K562 (cell line): Measurements from ENCODE around the gene KRTAP10-6. TPM values are rescaled to one million over a fixed set of nuclear protein-coding genes. Genes with fewer than 3 reads are reported as not detected.

Experiments used
- ATAC-seq: fragments of 200-7000 bp; cut with Tn5 transposase; 3 replicates; pipeline ENCODE4 v1.9.1; 2020; ENCODE audit warnings: moderate library complexity
- BruUV-seq: library from RNA; stranded (reverse); fragments of 400-500 nt; replicated peaks from 2 replicates; lab custom pipeline; 2021; lab: Mats Ljungman, UMichigan
- CTCF ChIA-PET: fragments of 300-600 bp; formaldehyde crosslinking; extraction: SDS; loops from one replicate; lab custom pipeline; 2021; ENCODE audit warnings: low intra/inter-chr PET ratio; lab: Yijun Ruan, JAX
- POLR2A ChIA-PET: fragments of 300-600, 350-650 bp; sonication (Branson Sonifier 250); formaldehyde crosslinking; extraction: SDS; loops from one replicate; lab custom pipeline; 2021; ENCODE audit warnings: antibody characterized with exemption, inconsistent platforms; lab: Yijun Ruan, JAX
- DNase-seq, 4 experiments: peaks; one replicate each; pipeline versions ENCODE4 v3.0.0 to v3.0.0-alpha.2; 2011 to 2018; ENCODE audit warnings: low spot score in 3 of 4, mixed read lengths in 3 of 4; ENCODE audit errors: extremely low read depth in 1 of 4
- FAIRE-seq: peaks from 2 replicates; lab custom pipeline; 2011; peaks lifted over from hg19 to GRCh38; lab: Jason Lieb, UNC
- H2AFZ ChIP-seq: 2 replicates; pipeline ENCODE4 v1.6.0; 2011; ENCODE audit warnings: low read depth, low read length, control low read depth, inconsistent platforms
- H3K27ac ChIP-seq: fragments of 200-600 bp; 3 replicates; pipeline ENCODE4 v1.8.0; 2011; ENCODE audit warnings: low read depth, mild to moderate bottlenecking, control low read depth, inconsistent platforms, low read length, moderate library complexity, mixed read lengths; ENCODE audit errors: extremely low read depth
- H3K27me3 ChIP-seq, 2 experiments: fragments of 300-600 bp in 1 of 2; 2 replicates in 1 of 2; 3 replicates in 1 of 2; pipeline versions ENCODE4 v1.6.0 to v1.8.0; 2011; ENCODE audit warnings: inconsistent platforms in 2 of 2, low read length in 2 of 2, mild to moderate bottlenecking in 1 of 2, mixed read lengths in 1 of 2, moderate library complexity in 1 of 2; ENCODE audit not compliant: control insufficient read depth in 2 of 2, insufficient read depth in 2 of 2
- H3K36me3 ChIP-seq: fragments of 300-600 bp; 3 replicates; pipeline ENCODE4 v1.8.0; 2011; ENCODE audit warnings: mild to moderate bottlenecking, low read length, inconsistent platforms; ENCODE audit not compliant: control insufficient read depth, insufficient read depth
- H3K4me1 ChIP-seq, 2 experiments: fragments of 200-600 bp in 1 of 2; replicated peaks in 1 of 2; 2 replicates in 1 of 2; 3 replicates in 1 of 2; pipeline versions ENCODE4 v1.5.1 to v1.8.0; 2011; ENCODE audit warnings: inconsistent platforms in 2 of 2, low read length in 2 of 2, mild to moderate bottlenecking in 1 of 2, mixed read lengths in 1 of 2, moderate library complexity in 1 of 2; ENCODE audit not compliant: control insufficient read depth in 2 of 2, insufficient read depth in 2 of 2
- H3K4me2 ChIP-seq: 2 replicates; pipeline ENCODE4 v1.6.1; 2011; ENCODE audit warnings: low read length, control low read depth, inconsistent platforms, mixed read lengths; ENCODE audit not compliant: insufficient read depth
- H3K4me3 ChIP-seq: fragments of 200-600 bp; sonication (generic), shearing (Covaris generic); 2 replicates; pipeline ENCODE4 v1.5.1; 2016; ENCODE audit warnings: control low read depth, inconsistent platforms
- H3K79me2 ChIP-seq: fragments of 200-600 bp; 3 replicates; pipeline ENCODE4 v1.8.0; 2011; ENCODE audit warnings: low read length, inconsistent platforms; ENCODE audit not compliant: control insufficient read depth, insufficient read depth
- H3K9ac ChIP-seq, 2 experiments: 2 replicates each; pipeline versions ENCODE4 v1.6.0 to v1.6.1; 2011; ENCODE audit warnings: low read depth in 2 of 2, low read length in 2 of 2, control low read depth in 1 of 2, inconsistent platforms in 1 of 2, mild to moderate bottlenecking in 1 of 2, mixed read lengths in 1 of 2; ENCODE audit not compliant: insufficient read depth in 1 of 2
- H3K9me1 ChIP-seq: one replicate; pipeline ENCODE4 v1.6.0; 2011; ENCODE audit warnings: inconsistent platforms, mild to moderate bottlenecking, low read length, moderate library complexity; ENCODE audit not compliant: control insufficient read depth, insufficient read depth
- H3K9me3 ChIP-seq: replicated peaks from 2 replicates; pipeline ENCODE4 v1.5.1; 2011; ENCODE audit warnings: low read depth, low read length, inconsistent platforms; ENCODE audit not compliant: control insufficient read depth, insufficient read depth
- H4K20me1 ChIP-seq: replicated peaks from 2 replicates; pipeline ENCODE4 v1.6.1; 2011; ENCODE audit warnings: low read length, inconsistent platforms, mixed read lengths; ENCODE audit not compliant: control insufficient read depth, insufficient read depth
- CREB1 ChIP-seq, 2 experiments: sonication (generic) in 1 of 2; formaldehyde crosslinking in 1 of 2; IDR thresholded peaks; 2 replicates each; pipeline versions ENCODE4 v1.6.1 to v1.8.0; 2012 to 2022; ENCODE audit warnings: inconsistent platforms in 1 of 2, mild to moderate bottlenecking in 1 of 2, missing genetic modification reagents in 1 of 2, moderate library complexity in 1 of 2
- IRF9 ChIP-seq: fragments of 450-650 bp; IDR thresholded peaks from 2 replicates; pipeline ENCODE4 v1.6.1; 2016; ENCODE audit warnings: missing biosample characterization, missing genetic modification characterization
- PRDM10 ChIP-seq: fragments of 450-650 bp; IDR thresholded peaks from 2 replicates; pipeline ENCODE4 v1.6.1; 2018; ENCODE audit not compliant: partially characterized antibody
- RB1 ChIP-seq: fragments of 450-650 bp; IDR thresholded peaks from 2 replicates; pipeline ENCODE4 v1.6.1; 2017; ENCODE audit warnings: low read depth, mild to moderate bottlenecking
- ZHX1 ChIP-seq: fragments of 150-350 bp; conservative IDR thresholded peaks from 2 replicates; pipeline ENCODE4 v1.6.1; 2014; ENCODE audit warnings: low read length
- ZNF449 ChIP-seq: fragments of 250-450 bp; sonication (Bioruptor Pico); IDR thresholded peaks from 2 replicates; pipeline ENCODE4 v1.8.0; 2022; ENCODE audit warnings: moderate library complexity, mild to moderate bottlenecking, inconsistent platforms
- whole genome bisulfite sequencing: fragments of 100-300 bp; shearing (Covaris generic); methylation state at CpG from one replicate; pipeline ENCODE4 v1.1.6; 2016; ENCODE audit warnings: low coverage, mixed read lengths; ENCODE audit not compliant: insufficient coverage; ENCODE audit errors: missing lambda C conversion rate; 5-methylcytosine and 5-hydroxymethylcytosine counted together
- in situ Hi-C: fragments of 300-500 bp; cut with MboI; formaldehyde crosslinking; loops from 4 replicates; pipeline ENCODE4 v1.15.0; 2018; ENCODE audit warnings: inconsistent platforms, mixed read lengths
- intact Hi-C: fragments of 100-400 bp; cut with micrococcal nuclease; formaldehyde crosslinking; loops from 2 replicates; pipeline ENCODE4 v1.14.2; 2022
- polyA plus RNA-seq, 8 experiments: library from polyadenylated mRNA; depleted of rRNA in 4 of 8; stranded (reverse) in 5 of 8; unstranded in 3 of 8; fragments of >200 nt; fragmentation: Nextera tagmentation in 2 of 8; fragmentation: Illumina TruSeq in 1 of 8; extraction: Ambion mirVana in 2 of 8; extraction: Trizol in 1 of 8; gene quantifications; 2 replicates each; pipeline versions ENCODE4 v1.2.1 to v1.2.3, GENCODE V29; 2011 to 2014; ENCODE audit warnings: inconsistent platforms in 1 of 8, missing spikeins in 1 of 8
- total RNA-seq, 7 experiments: library from RNA; depleted of rRNA in 6 of 7; stranded (reverse); fragments of >200 nt in 6 of 7; fragmentation: Illumina TruSeq in 2 of 7; extraction: Trizol in 2 of 7; gene quantifications; 2 replicates each; pipeline versions ENCODE4 v1.2.1 to v1.2.3, GENCODE V29; 2011 to 2021; ENCODE audit warnings: low replicate concordance in 1 of 7

The KRTAP10-6 gene
- total and polyA plus RNA-seq, 9 of the 15 experiments (the other 6 are each of a cell fraction or from before 2014, with no cell fraction given): not detected

GRCh38 chr21:44594406-44594916 lies 2.2 kb upstream of the KRTAP10-6 start:
- no peaks in the 10 kb centered on the region for H3K9me1 ChIP-seq
- in situ Hi-C loops (no loop called here), intact Hi-C loops (no loop called here)
- ChIA-PET POLR2A (interaction anchor here (0.8 to 1.4 kb wide), 6 partner anchors 8 to 135 kb away, joined by 3 to 5 read pairs (median 4); no protein-coding TSS in a partner anchor), CTCF (no interaction called here)
- 6% methylated on average over 12 of the region's 12 CpGs for WGBS
- H4K20me1 ChIP-seq: no peaks in the 10 kb centered on the region
- ATAC-seq (peak; percentile 44), FAIRE-seq (no peak), DNase-seq (no peak)
- peak overlapping the region; percentile 81 for H2AFZ ChIP-seq
- no TSS peak for BruUV-seq
- no peaks in the 10 kb centered on the region for H3K36me3 ChIP-seq
- H3K4me1 ChIP-seq: peaks cover 24 to 37% of the 10 kb centered on the region in 2 experiments
- peak overlapping the region; percentile 56; the same call in 2 of the 3 replicates for H3K27ac ChIP-seq
- peak overlapping the region; percentile 79 for H3K4me2 ChIP-seq
- peak overlapping the region in 1 of 2 experiments; percentile 25; a peak in 1 of 4 replicates for H3K9ac ChIP-seq
- H3K27me3 ChIP-seq: peaks cover 0 to 15% of the 10 kb centered on the region in 2 experiments; a peak in 2 of 5 replicates
- no peaks in the 10 kb centered on the region for H3K79me2 ChIP-seq
- H3K4me3 ChIP-seq: no peak overlapping the region
- H3K9me3 ChIP-seq: no peaks in the 10 kb centered on the region; the same call in 1 of the 2 replicates
- TF ChIP-seq IRF9 (tag): peak; percentile 10; the same call in 1 of the 2 replicates
- no peak for TF ChIP-seq CREB1 (IDR thresholded peaks at IDR 0.05)
- TF ChIP-seq CREB1 (CRISPR knock-in tag; IDR thresholded peaks at IDR 0.05): no peak
- 0 out of 2 replicates have a peak, but pooled peaks have one; percentile 22 for TF ChIP-seq RB1
- no peak for TF ChIP-seq ZHX1
- no peak for TF ChIP-seq ZNF449 (CRISPR knock-in tag)
- TF ChIP-seq PRDM10: peak; percentile 24
